GM21367 (cell line): ENCODE measurements around the gene PIK3IP1.

ENCODE experiments used
- ATAC-seq: cut with Tn5 transposase; IDR thresholded peaks from one replicate; pipeline ENCODE4 v1.9.1; 2021; ENCODE audit not compliant: unreplicated experiment

The PIK3IP1 gene

GRCh38 chr22:31313366-31314147 lies 21.3 kb upstream of the PIK3IP1 start:
- no peak for ATAC-seq

GRCh38 chr22:31308181-31308580 lies 15.9 kb upstream of the PIK3IP1 start:
- no peak for ATAC-seq

GRCh38 chr22:31305194-31305593 lies 12.9 kb upstream of the PIK3IP1 start:
- ATAC-seq: no peak

GRCh38 chr22:31302537-31302936 lies 10.2 kb upstream of the PIK3IP1 start:
- no peak for ATAC-seq

GRCh38 chr22:31302006-31302405 lies 9.7 kb upstream of the PIK3IP1 start:
- ATAC-seq: no peak

- no peak for ATAC-seq
Observed at GRCh38 chr22:31300896-31301295, 8.6 kb upstream of the PIK3IP1 start.

- ATAC-seq: no peak
Observed at GRCh38 chr22:31295831-31296657, 3.8 kb upstream of the PIK3IP1 start.

GRCh38 chr22:31295360-31295759 lies 3.1 kb upstream of the PIK3IP1 start:
- ATAC-seq: no peak

GRCh38 chr22:31291481-31292235 lies 630 bp downstream of the PIK3IP1 start:
- ATAC-seq: no peak

GRCh38 chr22:31290494-31291471 lies 1.5 kb downstream of the PIK3IP1 start:
- peak; percentile 76 for ATAC-seq

GRCh38 chr22:31289344-31289743 lies 2.9 kb downstream of the PIK3IP1 start:
- ATAC-seq: no peak

GRCh38 chr22:31288496-31289240 lies 3.6 kb downstream of the PIK3IP1 start:
- no peak for ATAC-seq

GRCh38 chr22:31287818-31288495 lies 4.3 kb downstream of the PIK3IP1 start:
- no peak for ATAC-seq

GRCh38 chr22:31286360-31287255 lies 5.7 kb downstream of the PIK3IP1 start:
- no peak for ATAC-seq

- no peak for ATAC-seq
Observed at GRCh38 chr22:31284281-31285155, 7.8 kb downstream of the PIK3IP1 start.

GRCh38 chr22:31282748-31283468 lies 9.4 kb downstream of the PIK3IP1 start:
- no peak for ATAC-seq
